SK-N-SH (cell line): Measurements from ENCODE around the gene SECISBP2L. TPM values are rescaled to one million over a fixed set of nuclear protein-coding genes. Genes with fewer than 3 reads are reported as not detected.

ENCODE experiments used
- CTCF ChIA-PET: fragments of 300-600, 350-600 bp; formaldehyde crosslinking; extraction: SDS; loops from one replicate; lab custom pipeline; 2021; lab: Yijun Ruan, JAX
- POLR2A ChIA-PET: fragments of 350-600 bp; sonication (Branson Sonifier 250); formaldehyde crosslinking; extraction: SDS; loops from one replicate; lab custom pipeline; 2020; ENCODE audit warnings: antibody characterized with exemption, inconsistent platforms; lab: Yijun Ruan, JAX
- DNase-seq: peaks from one replicate; pipeline ENCODE4 v3.0.0; 2012
- H2AFZ ChIP-seq: fragments of 200-600 bp; sonication (generic); 2 replicates; pipeline ENCODE4 v1.8.1; 2016; ENCODE audit warnings: antibody characterized with exemption, mild to moderate bottlenecking, low read depth
- H3F3A ChIP-seq: fragments of 200-600 bp; sonication (generic); replicated peaks from 2 replicates; pipeline ENCODE3; 2016; ENCODE audit warnings: antibody characterized with exemption, mild to moderate bottlenecking; ENCODE audit not compliant: insufficient read depth
- H3K27ac ChIP-seq, 2 experiments: fragments of 200-500 bp in 1 of 2; fragments of 200-600 bp in 1 of 2; sonication (Bioruptor generic) in 1 of 2; sonication (generic), shearing (Covaris generic) in 1 of 2; 2 replicates each; pipeline versions ENCODE4 v1.5.1 to v1.6.1; 2014 to 2016; ENCODE audit warnings: low read depth in 2 of 2, inconsistent platforms in 1 of 2, low read length in 1 of 2, mild to moderate bottlenecking in 1 of 2, mixed read lengths in 1 of 2
- H3K27me3 ChIP-seq: fragments of 200-600 bp; sonication (generic), shearing (Covaris generic); 2 replicates; pipeline ENCODE4 v1.6.1; 2016; ENCODE audit warnings: mixed run types; ENCODE audit not compliant: insufficient read depth
- H3K36me3 ChIP-seq, 2 experiments: fragments of 200-500 bp in 1 of 2; fragments of 200-600 bp in 1 of 2; sonication (Bioruptor generic) in 1 of 2; sonication (generic) in 1 of 2; replicated peaks in 1 of 2; 2 replicates each; pipeline versions ENCODE3 to v1.5.1; 2014 to 2016; ENCODE audit warnings: low read length in 1 of 2, mild to moderate bottlenecking in 1 of 2; ENCODE audit not compliant: insufficient read depth in 2 of 2, control insufficient read depth in 1 of 2
- H3K4me1 ChIP-seq, 2 experiments: fragments of 200-500 bp in 1 of 2; fragments of 200-600 bp in 1 of 2; sonication (Bioruptor generic) in 1 of 2; sonication (generic), shearing (Covaris generic) in 1 of 2; 2 replicates each; pipeline versions ENCODE4 v1.5.1 to v1.6.1; 2014 to 2016; ENCODE audit warnings: low read depth in 1 of 2, low read length in 1 of 2, mixed run types in 1 of 2; ENCODE audit not compliant: insufficient read depth in 2 of 2, control insufficient read depth in 1 of 2
- H3K4me2 ChIP-seq: fragments of 200-600 bp; sonication (generic), shearing (Covaris generic); 2 replicates; pipeline ENCODE4 v1.6.1; 2017; ENCODE audit warnings: mixed run types
- H3K4me3 ChIP-seq, 2 experiments: fragments of 200-500 bp in 1 of 2; fragments of 200-600 bp in 1 of 2; sonication (Bioruptor generic) in 1 of 2; sonication (generic), shearing (Covaris generic) in 1 of 2; 2 replicates each; pipeline versions ENCODE4 v1.5.1 to v1.8.1; 2014 to 2016; ENCODE audit warnings: low read depth in 2 of 2, inconsistent platforms in 1 of 2, low read length in 1 of 2, mild to moderate bottlenecking in 1 of 2, mixed read lengths in 1 of 2, moderate library complexity in 1 of 2
- H3K79me2 ChIP-seq: fragments of 200-600 bp; sonication (generic); 2 replicates; pipeline ENCODE4 v1.8.1; 2017; ENCODE audit warnings: mild to moderate bottlenecking; ENCODE audit not compliant: insufficient read depth
- H3K9ac ChIP-seq: fragments of 200-600 bp; sonication (generic); 2 replicates; pipeline ENCODE4 v1.6.1; 2017; ENCODE audit warnings: mixed run types
- H3K9me2 ChIP-seq: fragments of 200-600 bp; sonication (generic); 2 replicates; pipeline ENCODE4 v1.6.1; 2017; ENCODE audit warnings: mixed run types
- H3K9me3 ChIP-seq: fragments of 200-600 bp; sonication (generic); 2 replicates; pipeline ENCODE4 v1.6.1; 2017; ENCODE audit warnings: mixed run types, mild to moderate bottlenecking, moderate library complexity
- H4K20me1 ChIP-seq: fragments of 200-600 bp; sonication (generic); 2 replicates; pipeline ENCODE4 v1.6.1; 2017; ENCODE audit warnings: mild to moderate bottlenecking, mixed run types; ENCODE audit not compliant: insufficient read depth
- ELF1 ChIP-seq: IDR thresholded peaks from 2 replicates; pipeline ENCODE4 v1.4.0; 2012
- EP300 ChIP-seq, 2 experiments: IDR thresholded peaks; 2 replicates each; pipeline versions ENCODE4 v1.4.0 to v1.6.1; 2012; ENCODE audit warnings: borderline replicate concordance in 1 of 2, low read depth in 1 of 2, low read length in 1 of 2
- EZH2phosphoT487 ChIP-seq: fragments of 200-600 bp; sonication (generic); IDR thresholded peaks from 2 replicates; pipeline ENCODE4 v1.6.1; 2017; ENCODE audit warnings: low read depth, mixed run types, mild to moderate bottlenecking, antibody characterized with exemption, moderate library complexity, borderline replicate concordance
- FOXJ3 ChIP-seq: sonication (generic); formaldehyde crosslinking; IDR thresholded peaks from 2 replicates; pipeline ENCODE4 v1.5.1; 2020; ENCODE audit warnings: mild to moderate bottlenecking, missing genetic modification reagents
- GABPA ChIP-seq: IDR thresholded peaks from 2 replicates; pipeline ENCODE4 v1.4.0; 2012; ENCODE audit warnings: low read depth, mild to moderate bottlenecking
- MEF2A ChIP-seq: IDR thresholded peaks from 2 replicates; pipeline ENCODE4 v1.4.0; 2012; ENCODE audit warnings: low read depth, borderline replicate concordance
- MXI1 ChIP-seq: IDR thresholded peaks from 2 replicates; pipeline ENCODE4 v1.6.1; 2012; ENCODE audit warnings: mild to moderate bottlenecking, low read depth, low read length, improper control_type of control experiment
- NFIC ChIP-seq: IDR thresholded peaks from 2 replicates; pipeline ENCODE4 v1.4.0; 2012; ENCODE audit warnings: borderline replicate concordance
- NRF1 ChIP-seq: IDR thresholded peaks from 2 replicates; pipeline ENCODE4 v1.6.1; 2012; ENCODE audit warnings: low read depth, mild to moderate bottlenecking, low read length
- POLR2AphosphoS5 ChIP-seq: IDR thresholded peaks from 2 replicates; pipeline ENCODE4 v1.6.1; 2012; ENCODE audit warnings: low read depth, low read length
- SMC3 ChIP-seq: IDR thresholded peaks from 2 replicates; pipeline ENCODE4 v1.6.1; 2012; ENCODE audit warnings: low read depth, low read length, improper control_type of control experiment
- TAF1 ChIP-seq: IDR thresholded peaks from 2 replicates; pipeline ENCODE4 v1.6.1; 2012; ENCODE audit warnings: low read depth, mild to moderate bottlenecking, low read length, moderate library complexity, borderline replicate concordance
- TEAD4 ChIP-seq: IDR thresholded peaks from 2 replicates; pipeline ENCODE4 v1.4.0; 2012; ENCODE audit warnings: mild to moderate bottlenecking, borderline replicate concordance; ENCODE audit not compliant: insufficient read depth
- WGBS: methylation state at CpG from one replicate; pipeline ENCODE4 v1.1.6; 2017; ENCODE audit warnings: low lambda C conversion rate; 5-methylcytosine and 5-hydroxymethylcytosine counted together
- polyA plus RNA-seq, 3 experiments: library from polyadenylated mRNA; depleted of rRNA; stranded (reverse); fragments of >200 nt; gene quantifications; 2 replicates each; pipeline ENCODE4 v1.2.3, GENCODE V29; 2012
- TF ChIP-seq, protein P1 (sequence below): IDR thresholded peaks from 2 replicates; pipeline ENCODE4 v1.4.0; 2012; ENCODE audit warnings: low read depth, borderline replicate concordance
- TF ChIP-seq, protein P2 (sequence below): fragments of 150-350 bp; IDR thresholded peaks from 2 replicates; pipeline ENCODE4 v1.6.1; 2016; ENCODE audit warnings: mild to moderate bottlenecking, low read depth, low read length
- TF ChIP-seq, protein P3 (sequence below): fragments of 200-600 bp; sonication (generic); IDR thresholded peaks from 2 replicates; pipeline ENCODE4 v1.6.1; 2017; ENCODE audit warnings: antibody characterized with exemption, mild to moderate bottlenecking, moderate library complexity
- TF ChIP-seq, protein P4 (sequence below): IDR thresholded peaks from 2 replicates; pipeline ENCODE4 v1.4.0; 2012; ENCODE audit warnings: low read depth
- TF ChIP-seq, protein P5 (sequence below): fragments of 150-350 bp; IDR thresholded peaks from 2 replicates; pipeline ENCODE4 v1.6.1; 2017; ENCODE audit warnings: antibody characterized with exemption, low read length, low read depth, borderline replicate concordance
- TF ChIP-seq, protein P6 (sequence below): IDR thresholded peaks from 2 replicates; pipeline ENCODE4; 2012

The SECISBP2L gene
- polyA plus RNA-seq, 1 of the 3 experiments (the other 2 are of a cell fraction): 6.0 TPM

DNA sequence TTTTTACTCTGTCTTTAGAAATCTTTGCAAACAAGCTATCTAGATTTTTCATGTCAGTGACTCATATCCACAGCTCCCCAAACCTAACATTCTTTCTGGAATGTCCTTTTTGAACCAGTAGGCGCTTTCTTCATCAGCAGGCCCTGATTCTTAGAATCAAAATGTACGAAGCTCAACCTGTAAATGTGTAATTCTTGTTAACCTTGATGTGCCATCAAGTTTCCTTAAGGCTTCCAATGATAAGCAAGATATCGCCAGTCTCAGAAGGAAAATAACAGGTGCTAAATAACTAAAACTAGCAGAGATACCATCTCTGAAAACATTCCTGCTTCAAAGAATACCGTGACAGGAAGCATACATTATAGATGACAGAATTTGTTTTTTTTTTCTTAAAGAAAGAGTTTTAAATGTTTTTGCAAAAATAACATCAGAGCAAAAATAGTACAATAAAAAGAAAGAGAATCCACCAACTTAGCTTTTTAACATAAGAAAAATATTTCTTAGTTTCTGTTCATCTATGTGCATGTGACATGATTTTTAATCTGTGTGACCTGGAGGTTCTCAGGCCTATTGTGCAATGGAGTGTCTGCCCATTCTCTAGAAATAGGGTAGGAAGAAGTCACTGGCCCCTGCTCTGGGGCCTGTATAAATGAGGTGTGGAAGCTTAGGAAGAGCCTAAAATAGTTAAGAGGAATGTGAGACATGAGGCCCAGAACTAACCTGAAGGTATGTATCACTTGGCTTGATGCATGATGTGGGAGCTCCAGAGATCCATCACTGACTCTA lies 14.7 kb upstream of the SECISBP2L start (continued):
- no peak for TF ChIP-seq FOXJ3 (CRISPR knock-in tag)
- TF ChIP-seq NRF1: no peak
- TF ChIP-seq, protein P1, sequence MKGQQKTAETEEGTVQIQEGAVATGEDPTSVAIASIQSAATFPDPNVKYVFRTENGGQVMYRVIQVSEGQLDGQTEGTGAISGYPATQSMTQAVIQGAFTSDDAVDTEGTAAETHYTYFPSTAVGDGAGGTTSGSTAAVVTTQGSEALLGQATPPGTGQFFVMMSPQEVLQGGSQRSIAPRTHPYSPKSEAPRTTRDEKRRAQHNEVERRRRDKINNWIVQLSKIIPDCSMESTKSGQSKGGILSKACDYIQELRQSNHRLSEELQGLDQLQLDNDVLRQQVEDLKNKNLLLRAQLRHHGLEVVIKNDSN: no peak
- no peak for TF ChIP-seq POLR2AphosphoS5
- TF ChIP-seq, protein P2, sequence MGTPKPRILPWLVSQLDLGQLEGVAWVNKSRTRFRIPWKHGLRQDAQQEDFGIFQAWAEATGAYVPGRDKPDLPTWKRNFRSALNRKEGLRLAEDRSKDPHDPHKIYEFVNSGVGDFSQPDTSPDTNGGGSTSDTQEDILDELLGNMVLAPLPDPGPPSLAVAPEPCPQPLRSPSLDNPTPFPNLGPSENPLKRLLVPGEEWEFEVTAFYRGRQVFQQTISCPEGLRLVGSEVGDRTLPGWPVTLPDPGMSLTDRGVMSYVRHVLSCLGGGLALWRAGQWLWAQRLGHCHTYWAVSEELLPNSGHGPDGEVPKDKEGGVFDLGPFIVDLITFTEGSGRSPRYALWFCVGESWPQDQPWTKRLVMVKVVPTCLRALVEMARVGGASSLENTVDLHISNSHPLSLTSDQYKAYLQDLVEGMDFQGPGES: no peak
- TF ChIP-seq, protein P3, sequence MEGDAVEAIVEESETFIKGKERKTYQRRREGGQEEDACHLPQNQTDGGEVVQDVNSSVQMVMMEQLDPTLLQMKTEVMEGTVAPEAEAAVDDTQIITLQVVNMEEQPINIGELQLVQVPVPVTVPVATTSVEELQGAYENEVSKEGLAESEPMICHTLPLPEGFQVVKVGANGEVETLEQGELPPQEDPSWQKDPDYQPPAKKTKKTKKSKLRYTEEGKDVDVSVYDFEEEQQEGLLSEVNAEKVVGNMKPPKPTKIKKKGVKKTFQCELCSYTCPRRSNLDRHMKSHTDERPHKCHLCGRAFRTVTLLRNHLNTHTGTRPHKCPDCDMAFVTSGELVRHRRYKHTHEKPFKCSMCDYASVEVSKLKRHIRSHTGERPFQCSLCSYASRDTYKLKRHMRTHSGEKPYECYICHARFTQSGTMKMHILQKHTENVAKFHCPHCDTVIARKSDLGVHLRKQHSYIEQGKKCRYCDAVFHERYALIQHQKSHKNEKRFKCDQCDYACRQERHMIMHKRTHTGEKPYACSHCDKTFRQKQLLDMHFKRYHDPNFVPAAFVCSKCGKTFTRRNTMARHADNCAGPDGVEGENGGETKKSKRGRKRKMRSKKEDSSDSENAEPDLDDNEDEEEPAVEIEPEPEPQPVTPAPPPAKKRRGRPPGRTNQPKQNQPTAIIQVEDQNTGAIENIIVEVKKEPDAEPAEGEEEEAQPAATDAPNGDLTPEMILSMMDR: 0 out of 2 replicates have a peak, but pooled peaks have one; percentile 12

DNA sequence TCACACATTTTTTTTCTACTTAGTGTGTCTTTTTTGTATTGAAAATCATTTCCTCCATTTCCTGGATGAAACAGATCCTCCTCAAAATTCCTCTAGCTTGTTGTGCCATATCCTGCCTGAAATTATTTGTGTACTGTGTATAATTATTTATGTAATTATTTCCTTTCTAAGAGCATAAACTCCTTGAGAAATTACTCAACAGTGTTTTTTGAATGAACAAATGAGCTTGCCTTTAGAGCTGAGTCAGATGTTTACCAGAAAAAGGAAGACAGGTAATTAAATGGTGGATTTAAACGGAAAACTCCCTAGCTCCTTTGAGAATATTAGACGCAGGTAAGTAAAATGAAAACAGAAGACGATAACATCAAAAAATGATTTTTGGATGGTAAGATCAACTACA lies 13.2 kb upstream of the SECISBP2L start:
- POLR2A ChIA-PET: no interaction called here
- H3K9me3 ChIP-seq: no peaks in the 10 kb centered on the region
- H3K9me2 ChIP-seq: no peaks in the 10 kb centered on the region
- peak overlapping the region; percentile 17; the same call in 1 of the 2 replicates for H2AFZ ChIP-seq
- H3K27ac ChIP-seq: no peak overlapping the region; a peak in 2 of 4 replicates
- 96% methylated on average over 3 of the region's 3 CpGs for WGBS
- peaks cover 24% of the 10 kb centered on the region for H3F3A ChIP-seq
- H3K27me3 ChIP-seq: no peaks in the 10 kb centered on the region
- no peaks in the 10 kb centered on the region for H3K36me3 ChIP-seq
- no peak overlapping the region for H3K9ac ChIP-seq
- CTCF ChIA-PET: interaction anchor here (0.7 to 1.7 kb wide), 4 partner anchors 10 to 176 kb away, joined by 3 to 4 read pairs (median 4); no protein-coding TSS in a partner anchor
- H3K4me1 ChIP-seq: peaks cover 9 to 20% of the 10 kb centered on the region in 2 experiments
- H3K4me2 ChIP-seq: no peak overlapping the region
- H3K79me2 ChIP-seq: no peaks in the 10 kb centered on the region
- H3K4me3 ChIP-seq: no peak overlapping the region
- no peak for TF ChIP-seq TEAD4
- H4K20me1 ChIP-seq: no peaks in the 10 kb centered on the region
- no peak for DNase-seq

DNA sequence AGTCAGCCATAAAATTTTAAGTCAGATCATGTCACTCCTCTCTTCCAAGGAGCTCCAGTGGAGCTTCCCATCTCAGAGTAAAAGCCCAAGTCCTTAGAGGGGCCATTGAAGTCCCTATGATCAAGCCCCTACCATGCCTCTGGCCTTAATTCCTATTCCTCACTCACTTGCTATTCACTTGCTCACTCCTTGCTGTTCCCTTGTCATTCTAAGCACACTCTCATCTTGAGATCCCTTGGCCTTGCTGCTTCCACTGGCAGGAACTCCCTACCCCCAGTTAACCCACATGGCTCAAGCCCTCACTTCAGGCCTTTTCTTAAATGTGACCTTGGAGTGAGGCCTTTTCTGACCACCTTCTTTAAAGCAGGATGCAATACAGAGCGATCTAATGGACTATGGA lies 12.3 kb upstream of the SECISBP2L start:
- no peaks in the 10 kb centered on the region for H3K9me3 ChIP-seq
- POLR2A ChIA-PET: no interaction called here
- H3K27ac ChIP-seq: no peak overlapping the region
- CTCF ChIA-PET: interaction anchor here (1.7 kb wide), 1 partner anchor 87 kb away, joined by 4 read pairs; no protein-coding TSS in a partner anchor
- DNase-seq: no peak
- H3F3A ChIP-seq: peaks cover 24% of the 10 kb centered on the region
- no peaks in the 10 kb centered on the region for H3K27me3 ChIP-seq
- H3K79me2 ChIP-seq: no peaks in the 10 kb centered on the region
- no peaks in the 10 kb centered on the region for H4K20me1 ChIP-seq
- 73% methylated on average over 1 of the region's 1 CpG for WGBS
- H3K36me3 ChIP-seq: no peaks in the 10 kb centered on the region
- peaks cover 2 to 20% of the 10 kb centered on the region in 2 experiments; a peak in 3 of 4 replicates for H3K4me1 ChIP-seq
- no peaks in the 10 kb centered on the region for H3K9me2 ChIP-seq
- no peak overlapping the region for H3K4me2 ChIP-seq
- H3K9ac ChIP-seq: no peak overlapping the region
- TF ChIP-seq GABPA (no peak), ELF1 (no peak), MXI1 (no peak), MEF2A (no peak), FOXJ3 (CRISPR knock-in tag) (no peak), TAF1 (no peak), SMC3 (no peak), NFIC (no peak), EP300 (IDR thresholded peaks at IDR 0.05; ENCODE audit: borderline replicate concordance in 1 of 2, low read depth in 1 of 2, low read length in 1 of 2) (no peak), EZH2phosphoT487 (no peak)
- TF ChIP-seq, protein P4, sequence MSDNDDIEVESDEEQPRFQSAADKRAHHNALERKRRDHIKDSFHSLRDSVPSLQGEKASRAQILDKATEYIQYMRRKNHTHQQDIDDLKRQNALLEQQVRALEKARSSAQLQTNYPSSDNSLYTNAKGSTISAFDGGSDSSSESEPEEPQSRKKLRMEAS: no peak
- TF ChIP-seq, protein P5, sequence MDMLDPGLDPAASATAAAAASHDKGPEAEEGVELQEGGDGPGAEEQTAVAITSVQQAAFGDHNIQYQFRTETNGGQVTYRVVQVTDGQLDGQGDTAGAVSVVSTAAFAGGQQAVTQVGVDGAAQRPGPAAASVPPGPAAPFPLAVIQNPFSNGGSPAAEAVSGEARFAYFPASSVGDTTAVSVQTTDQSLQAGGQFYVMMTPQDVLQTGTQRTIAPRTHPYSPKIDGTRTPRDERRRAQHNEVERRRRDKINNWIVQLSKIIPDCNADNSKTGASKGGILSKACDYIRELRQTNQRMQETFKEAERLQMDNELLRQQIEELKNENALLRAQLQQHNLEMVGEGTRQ: no peak
- TF ChIP-seq, protein P6, sequence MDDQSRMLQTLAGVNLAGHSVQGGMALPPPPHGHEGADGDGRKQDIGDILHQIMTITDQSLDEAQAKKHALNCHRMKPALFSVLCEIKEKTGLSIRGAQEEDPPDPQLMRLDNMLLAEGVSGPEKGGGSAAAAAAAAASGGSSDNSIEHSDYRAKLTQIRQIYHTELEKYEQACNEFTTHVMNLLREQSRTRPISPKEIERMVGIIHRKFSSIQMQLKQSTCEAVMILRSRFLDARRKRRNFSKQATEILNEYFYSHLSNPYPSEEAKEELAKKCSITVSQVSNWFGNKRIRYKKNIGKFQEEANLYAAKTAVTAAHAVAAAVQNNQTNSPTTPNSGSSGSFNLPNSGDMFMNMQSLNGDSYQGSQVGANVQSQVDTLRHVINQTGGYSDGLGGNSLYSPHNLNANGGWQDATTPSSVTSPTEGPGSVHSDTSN: no peak
- H2AFZ ChIP-seq: no peak overlapping the region
- no peak overlapping the region for H3K4me3 ChIP-seq
